ENCODE measurements around the gene F10.

GRCh38 chr13:113073942-113074341, 48.7 kb upstream of the F10 start:
- TF ChIP-seq, protein P1, sequence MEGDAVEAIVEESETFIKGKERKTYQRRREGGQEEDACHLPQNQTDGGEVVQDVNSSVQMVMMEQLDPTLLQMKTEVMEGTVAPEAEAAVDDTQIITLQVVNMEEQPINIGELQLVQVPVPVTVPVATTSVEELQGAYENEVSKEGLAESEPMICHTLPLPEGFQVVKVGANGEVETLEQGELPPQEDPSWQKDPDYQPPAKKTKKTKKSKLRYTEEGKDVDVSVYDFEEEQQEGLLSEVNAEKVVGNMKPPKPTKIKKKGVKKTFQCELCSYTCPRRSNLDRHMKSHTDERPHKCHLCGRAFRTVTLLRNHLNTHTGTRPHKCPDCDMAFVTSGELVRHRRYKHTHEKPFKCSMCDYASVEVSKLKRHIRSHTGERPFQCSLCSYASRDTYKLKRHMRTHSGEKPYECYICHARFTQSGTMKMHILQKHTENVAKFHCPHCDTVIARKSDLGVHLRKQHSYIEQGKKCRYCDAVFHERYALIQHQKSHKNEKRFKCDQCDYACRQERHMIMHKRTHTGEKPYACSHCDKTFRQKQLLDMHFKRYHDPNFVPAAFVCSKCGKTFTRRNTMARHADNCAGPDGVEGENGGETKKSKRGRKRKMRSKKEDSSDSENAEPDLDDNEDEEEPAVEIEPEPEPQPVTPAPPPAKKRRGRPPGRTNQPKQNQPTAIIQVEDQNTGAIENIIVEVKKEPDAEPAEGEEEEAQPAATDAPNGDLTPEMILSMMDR (conservative IDR thresholded peaks at IDR 0.05) = no peak
- TF ChIP-seq EZH2 (IDR thresholded peaks at IDR 0.05; ENCODE audit: low read depth) = no peak

Data from PC-9 (cell line).